Panc1 (cell line): ENCODE results near the gene ING2. TPM values are rescaled to one million over a fixed set of nuclear protein-coding genes. Genes with fewer than 3 reads are reported as not detected.

Source experiments
- ATAC-seq: fragments of 200-7000 bp; cut with Tn5 transposase; 2 replicates; pipeline ENCODE4 v1.9.1; 2020; ENCODE audit warnings: mild to moderate bottlenecking, moderate library complexity
- BruUV-seq: library from RNA; stranded (reverse); fragments of 400-500 nt; replicated peaks from 2 replicates; lab custom pipeline; 2021; lab: Mats Ljungman, UMichigan
- CTCF ChIA-PET: fragments of 300-600 bp; sonication (Branson Sonifier 250); formaldehyde crosslinking; loops from one replicate; lab custom pipeline; 2022; ENCODE audit warnings: antibody characterized with exemption; lab: Charles Lee
- POLR2A ChIA-PET: fragments of 300-600 bp; sonication (Branson Sonifier 250); formaldehyde crosslinking; loops from one replicate; lab custom pipeline; 2022; ENCODE audit warnings: antibody characterized with exemption; lab: Charles Lee
- DNase-seq: peaks from one replicate; pipeline ENCODE4 v3.0.0-alpha.2; 2010; ENCODE audit warnings: low read depth, low spot score
- H3K27ac ChIP-seq: 2 replicates; pipeline ENCODE4 v1.5.1; 2011; ENCODE audit warnings: mild to moderate bottlenecking, low read length, inconsistent platforms
- H3K27me3 ChIP-seq: fragments of 200-500 bp; sonication (Bioruptor generic); 2 replicates; pipeline ENCODE4 v1.6.0; 2014; ENCODE audit warnings: low read length, inconsistent platforms; ENCODE audit not compliant: control insufficient read depth, insufficient read depth
- H3K36me3 ChIP-seq: fragments of 200-500 bp; sonication (Bioruptor generic); 2 replicates; pipeline ENCODE4 v1.5.1; 2014; ENCODE audit warnings: inconsistent platforms, mild to moderate bottlenecking, low read length, moderate library complexity; ENCODE audit not compliant: control insufficient read depth, insufficient read depth
- H3K4me1 ChIP-seq: 2 replicates; pipeline ENCODE4 v1.5.1; 2011; ENCODE audit warnings: inconsistent platforms, mild to moderate bottlenecking, low read length, moderate library complexity; ENCODE audit not compliant: control insufficient read depth, insufficient read depth
- H3K4me3 ChIP-seq, 2 experiments: 2 replicates each; pipeline ENCODE4 v1.5.1; 2011 to 2012; ENCODE audit warnings: low read depth in 2 of 2, low read length in 2 of 2, mild to moderate bottlenecking in 2 of 2, inconsistent platforms in 1 of 2, moderate library complexity in 1 of 2
- H3K9me3 ChIP-seq: fragments of 200-500 bp; sonication (Bioruptor generic); 2 replicates; pipeline ENCODE4 v1.5.1; 2014; ENCODE audit warnings: low read depth, mild to moderate bottlenecking, inconsistent platforms, low read length, moderate library complexity; ENCODE audit not compliant: control insufficient read depth, insufficient read depth
- CTCF ChIP-seq: fragments of 450-650 bp; IDR thresholded peaks from 2 replicates; pipeline ENCODE4 v1.5.1; 2017; ENCODE audit warnings: mild to moderate bottlenecking
- POLR2AphosphoS5 ChIP-seq: IDR thresholded peaks from 2 replicates; pipeline ENCODE4 v1.6.1; 2012; ENCODE audit warnings: mild to moderate bottlenecking, low read depth, low read length, moderate library complexity
- REST ChIP-seq, 2 experiments: IDR thresholded peaks; 2 replicates each; pipeline ENCODE4 v1.6.1; 2011 to 2012; ENCODE audit warnings: low read depth in 2 of 2, control low read depth in 1 of 2, low read length in 1 of 2, mild to moderate bottlenecking in 1 of 2, moderate library complexity in 1 of 2; ENCODE audit not compliant: insufficient read depth in 1 of 2
- SIN3A ChIP-seq: IDR thresholded peaks from 2 replicates; pipeline ENCODE4 v1.6.1; 2012; ENCODE audit warnings: low read depth, mild to moderate bottlenecking, low read length, moderate library complexity, borderline replicate concordance; ENCODE audit not compliant: insufficient read depth
- TCF7L2 ChIP-seq: IDR thresholded peaks from 2 replicates; pipeline ENCODE4 v1.6.1; 2011; ENCODE audit warnings: mild to moderate bottlenecking, low read depth, low read length, inconsistent platforms
- in situ Hi-C: cut with HindIII; loops from 2 replicates; pipeline ENCODE4 v1.10.0; 2016; ENCODE audit warnings: low sequenced_read_pairs, low pct_unique_long_range_greater_than_20kb
- intact Hi-C: fragments of 100-400 bp; cut with micrococcal nuclease; formaldehyde crosslinking; loops from one replicate; pipeline ENCODE4 v1.10.0; 2022; ENCODE audit not compliant: unreplicated experiment
- total RNA-seq: library from RNA; stranded (reverse); gene quantifications from one replicate; pipeline ENCODE4 v1.2.1, GENCODE V29; 2021; ENCODE audit not compliant: unreplicated experiment

ING2 gene
- total RNA-seq, 1 experiment from 2014 or later, result 11.8 TPM

GRCh38 chr4:183505611-183506388 lies 942 bp downstream of the ING2 start:
- Histone ChIP-seq H3K4me1 (peaks cover 14% of the 10 kb centered on the region), H3K36me3 (peaks cover 3% of the 10 kb centered on the region; the same call in 1 of the 2 replicates), H3K4me3 (peak overlapping the region; percentile 74 to 84), H3K27me3 (no peaks in the 10 kb centered on the region), H3K9me3 (no peaks in the 10 kb centered on the region), H3K27ac (peak overlapping the region; percentile 78)
- ChIA-PET CTCF (no interaction called here), POLR2A (interaction anchor here (1.4 kb wide), 1 partner anchor 131 kb away, joined by 3 read pairs; no protein-coding TSS in a partner anchor)
- DNase-seq (no peak), ATAC-seq (peak; percentile 69)
- BruUV-seq, result no TSS peak
- in situ Hi-C loops, result no loop called here
- intact Hi-C loops, result loop anchor here (10.0 kb wide), 2 partner anchors 99 to 129 kb away; no protein-coding TSS in a partner anchor
- TF ChIP-seq TCF7L2 (no peak), POLR2AphosphoS5 (peak; percentile 58; the same call in 1 of the 2 replicates), SIN3A (peak; percentile 98; the same call in 1 of the 2 replicates), REST (IDR thresholded peaks at IDR 0.05; ENCODE audit: insufficient read depth in 1 of 2, low read depth in 2 of 2, low read length in 1 of 2) (no peak)

GRCh38 chr4:183506389-183506735 lies 1.5 kb downstream of the ING2 start:
- H3K4me1 ChIP-seq, result peaks cover 14% of the 10 kb centered on the region
- in situ Hi-C loops (no loop called here), intact Hi-C loops (loop anchor here (10.0 kb wide), 2 partner anchors 98 to 128 kb away; no protein-coding TSS in a partner anchor)
- H3K36me3 ChIP-seq, result peaks cover 5% of the 10 kb centered on the region; the same call in 1 of the 2 replicates
- BruUV-seq, result TSS peak; percentile 59
- peak overlapping the region; percentile 78 for H3K27ac ChIP-seq
- no peaks in the 10 kb centered on the region for H3K9me3 ChIP-seq
- POLR2A ChIA-PET, result interaction anchor here (1.4 kb wide), 1 partner anchor 131 kb away, joined by 3 read pairs; no protein-coding TSS in a partner anchor
- peak overlapping the region; percentile 74 to 84 for H3K4me3 ChIP-seq
- ATAC-seq, result no peak
- CTCF ChIA-PET, result no interaction called here
- DNase-seq, result no peak
- no peaks in the 10 kb centered on the region for H3K27me3 ChIP-seq
- no peak for TF ChIP-seq CTCF
- TF ChIP-seq TCF7L2, result no peak
- no peak for TF ChIP-seq REST (IDR thresholded peaks at IDR 0.05; ENCODE audit: insufficient read depth in 1 of 2, low read depth in 2 of 2, low read length in 1 of 2)
- TF ChIP-seq SIN3A, result no peak; the same call in 1 of the 2 replicates
- no peak for TF ChIP-seq POLR2AphosphoS5
